PC-3 (cell line): ENCODE data around the gene PKM. TPM values are rescaled to one million over a fixed set of nuclear protein-coding genes. Genes with fewer than 3 reads are reported as not detected.

Experiments used
- ATAC-seq: fragments of 200-7000 bp; cut with Tn5 transposase; 2 replicates; pipeline ENCODE4 v1.9.1; 2020; ENCODE audit warnings: mild to moderate bottlenecking, moderate library complexity
- BruUV-seq: library from RNA; stranded (reverse); fragments of 400-500 nt; replicated peaks from 2 replicates; lab custom pipeline; 2021; lab: Mats Ljungman, UMichigan
- CTCF ChIA-PET: fragments of 300-600 bp; sonication (Branson Sonifier 250); formaldehyde crosslinking; loops from one replicate; lab custom pipeline; 2022; ENCODE audit warnings: antibody characterized with exemption; lab: Charles Lee
- POLR2A ChIA-PET: fragments of 300-600 bp; sonication (Branson Sonifier 250); formaldehyde crosslinking; loops from one replicate; lab custom pipeline; 2022; ENCODE audit warnings: antibody characterized with exemption; ENCODE audit not compliant: unreplicated experiment; lab: Charles Lee
- DNase-seq: peaks from one replicate; pipeline ENCODE4 v3.0.0-alpha.2; 2015
- H2AFZ ChIP-seq: fragments of 300-600 bp; sonication (generic); 2 replicates; pipeline ENCODE4 v1.6.0; 2016; ENCODE audit warnings: antibody characterized with exemption, low read length
- H3F3A ChIP-seq: fragments of 300-600 bp; sonication (generic); one replicate; pipeline ENCODE4 v1.6.0; 2017; ENCODE audit warnings: antibody characterized with exemption, low read length, control low read depth, mild to moderate bottlenecking; ENCODE audit not compliant: unreplicated experiment
- H3K27ac ChIP-seq: fragments of 300-600 bp; sonication (generic); 2 replicates; pipeline ENCODE4 v1.5.1; 2016; ENCODE audit warnings: mild to moderate bottlenecking, low read length
- H3K27me3 ChIP-seq: fragments of 300-600 bp; sonication (generic); 2 replicates; pipeline ENCODE4 v1.6.1; 2016; ENCODE audit warnings: low read length, mixed read lengths
- H3K36me3 ChIP-seq: fragments of 300-600 bp; sonication (generic); 2 replicates; pipeline ENCODE4 v1.6.1; 2016; ENCODE audit warnings: low read depth, mixed run types, low read length, mixed read lengths
- H3K4me1 ChIP-seq: fragments of 300-600 bp; sonication (generic); 2 replicates; pipeline ENCODE4 v1.5.1; 2016; ENCODE audit warnings: low read length; ENCODE audit not compliant: insufficient read depth
- H3K4me2 ChIP-seq: fragments of 300-600 bp; sonication (generic); 2 replicates; pipeline ENCODE4 v1.6.0; 2016; ENCODE audit warnings: low read length
- H3K4me3 ChIP-seq: fragments of 300-600 bp; sonication (generic); 2 replicates; pipeline ENCODE4 v1.5.1; 2016; ENCODE audit warnings: mild to moderate bottlenecking, low read length, mixed read lengths
- H3K79me2 ChIP-seq: fragments of 300-600 bp; sonication (generic); 2 replicates; pipeline ENCODE4 v1.6.1; 2017; ENCODE audit warnings: low read length, mixed read lengths
- H3K9ac ChIP-seq: fragments of 300-600 bp; sonication (generic); 2 replicates; pipeline ENCODE4 v1.6.0; 2016; ENCODE audit warnings: mild to moderate bottlenecking, low read length
- H3K9me2 ChIP-seq: fragments of 300-600 bp; sonication (generic); replicated peaks from 2 replicates; pipeline ENCODE4 v1.6.1; 2016; ENCODE audit warnings: mixed run types, low read length, mixed read lengths
- H3K9me3 ChIP-seq: fragments of 300-600 bp; sonication (generic); 2 replicates; pipeline ENCODE4 v1.6.1; 2016; ENCODE audit warnings: low read length, mixed read lengths
- H4K20me1 ChIP-seq: fragments of 300-600 bp; sonication (generic); 2 replicates; pipeline ENCODE4 v1.6.1; 2016; ENCODE audit warnings: low read length, mixed read lengths
- CTCF ChIP-seq: fragments of 300-600 bp; sonication (generic); conservative IDR thresholded peaks from 2 replicates; pipeline ENCODE4 v1.5.1; 2017; ENCODE audit warnings: antibody characterized with exemption, low read depth, mild to moderate bottlenecking, low read length
- EZH2 ChIP-seq: fragments of 300-600 bp; sonication (generic); IDR thresholded peaks from one replicate; pipeline ENCODE4 v1.6.1; 2017; ENCODE audit warnings: antibody characterized with exemption, mild to moderate bottlenecking, low read length; ENCODE audit not compliant: unreplicated experiment
- EZH2phosphoT487 ChIP-seq: fragments of 300-600 bp; sonication (generic); IDR thresholded peaks from 2 replicates; pipeline ENCODE4 v1.6.1; 2018; ENCODE audit warnings: mild to moderate bottlenecking, antibody characterized with exemption, low read length, borderline replicate concordance
- intact Hi-C: fragments of 100-400 bp; cut with micrococcal nuclease; formaldehyde crosslinking; loops from 2 replicates; pipeline ENCODE4 v1.9.0; 2023
- total RNA-seq: library from RNA; depleted of rRNA; stranded (reverse); fragments of >200 nt; gene quantifications from 2 replicates; pipeline ENCODE4 v1.2.3, GENCODE V29; 2014

PKM gene
- total RNA-seq, 1 experiment from 2014 or later: 1,963 TPM

- no peaks in the 10 kb centered on the region for H3K9me2 ChIP-seq
- H3K27ac ChIP-seq: no peak overlapping the region
- intact Hi-C loops: loop anchor here (2.0 to 10.0 kb wide), 2 partner anchors 320 to 410 kb away; no protein-coding TSS in a partner anchor
- H4K20me1 ChIP-seq: no peaks in the 10 kb centered on the region
- CTCF ChIA-PET: no interaction called here
- H3F3A ChIP-seq: no peaks in the 10 kb centered on the region
- no peaks in the 10 kb centered on the region for H3K79me2 ChIP-seq
- peak overlapping the region; percentile 86 for H3K4me2 ChIP-seq
- DNase-seq (peak; percentile 75), ATAC-seq (peak; percentile 52)
- peak overlapping the region; percentile 31; the same call in 1 of the 2 replicates for H3K9ac ChIP-seq
- peaks cover 12% of the 10 kb centered on the region for H3K4me1 ChIP-seq
- peak overlapping the region; percentile 73 for H3K4me3 ChIP-seq
- H3K36me3 ChIP-seq: no peaks in the 10 kb centered on the region
- no peaks in the 10 kb centered on the region for H3K27me3 ChIP-seq
- POLR2A ChIA-PET: no interaction called here
- peak overlapping the region; percentile 89 for H2AFZ ChIP-seq
- no peak for TF ChIP-seq EZH2
- TF ChIP-seq CTCF: no peak
- TF ChIP-seq EZH2phosphoT487: no peak
- no peaks in the 10 kb centered on the region for H3K9me3 ChIP-seq
- no TSS peak for BruUV-seq
Measured at GRCh38 chr15:72155003-72155621, 75.9 kb downstream of the PKM start.

GRCh38 chr15:72154316-72154715 lies 76.7 kb downstream of the PKM start:
- no peaks in the 10 kb centered on the region for H3K9me2 ChIP-seq
- ChIA-PET POLR2A (no interaction called here), CTCF (no interaction called here)
- no peaks in the 10 kb centered on the region for H3K9me3 ChIP-seq
- H3K4me1 ChIP-seq: peaks cover 12% of the 10 kb centered on the region
- H3K27me3 ChIP-seq: no peaks in the 10 kb centered on the region
- DNase-seq (no peak), ATAC-seq (no peak)
- H2AFZ ChIP-seq: no peak overlapping the region
- no peaks in the 10 kb centered on the region for H4K20me1 ChIP-seq
- H3K4me3 ChIP-seq: no peak overlapping the region
- H3K27ac ChIP-seq: no peak overlapping the region
- H3K4me2 ChIP-seq: no peak overlapping the region
- intact Hi-C loops: loop anchor here (2.0 to 10.0 kb wide), 2 partner anchors 320 to 410 kb away; no protein-coding TSS in a partner anchor
- TF ChIP-seq CTCF (no peak), EZH2phosphoT487 (no peak), EZH2 (no peak)
- no peak overlapping the region for H3K9ac ChIP-seq
- H3K79me2 ChIP-seq: no peaks in the 10 kb centered on the region
- BruUV-seq: no TSS peak
- H3F3A ChIP-seq: no peaks in the 10 kb centered on the region
- no peaks in the 10 kb centered on the region for H3K36me3 ChIP-seq
